ENCODE data around the gene CMSS1.

Gene CMSS1

GRCh38 chr3:99854756-99855298 is 37.2 kb downstream of the CMSS1 start:
- no peak for DNase-seq (ENCODE audit: low read depth)

- DNase-seq (ENCODE audit: low read depth), result no peak
Observed at GRCh38 chr3:99855900-99856299, 38.2 kb downstream of the CMSS1 start.

- DNase-seq (ENCODE audit: low read depth), result no peak
Observed at GRCh38 chr3:99856437-99857220, 39.0 kb downstream of the CMSS1 start.

GRCh38 chr3:99857278-99857677 is 39.6 kb downstream of the CMSS1 start:
- no peak for DNase-seq (ENCODE audit: low read depth)

GRCh38 chr3:99858469-99858868 is 40.8 kb downstream of the CMSS1 start:
- no peak for DNase-seq (ENCODE audit: low read depth)

- no peak for DNase-seq (ENCODE audit: low read depth)
Observed at GRCh38 chr3:99859825-99860224, 42.2 kb downstream of the CMSS1 start.

GRCh38 chr3:99861216-99861615 is 43.6 kb downstream of the CMSS1 start:
- no peak for DNase-seq (ENCODE audit: low read depth)

GRCh38 chr3:99862208-99862607 is 44.5 kb downstream of the CMSS1 start:
- no peak for DNase-seq (ENCODE audit: low read depth)

- no peak for DNase-seq (ENCODE audit: low read depth)
Observed at GRCh38 chr3:99863002-99863401, 45.3 kb downstream of the CMSS1 start.

GRCh38 chr3:99863588-99863987 is 45.9 kb downstream of the CMSS1 start:
- no peak for DNase-seq (ENCODE audit: low read depth)

GRCh38 chr3:99864289-99864688 is 46.6 kb downstream of the CMSS1 start:
- no peak for DNase-seq (ENCODE audit: low read depth)

- DNase-seq (ENCODE audit: low read depth), result no peak
Observed at GRCh38 chr3:99865321-99865720, 47.7 kb downstream of the CMSS1 start.

GRCh38 chr3:99866261-99866761 is 48.6 kb downstream of the CMSS1 start:
- no peak for DNase-seq (ENCODE audit: low read depth)

GRCh38 chr3:99867594-99868310 is 50.1 kb downstream of the CMSS1 start:
- DNase-seq (ENCODE audit: low read depth), result no peak

GRCh38 chr3:99868311-99868646 is 50.6 kb downstream of the CMSS1 start:
- no peak for DNase-seq (ENCODE audit: low read depth)

GRCh38 chr3:99869621-99870020 is 52.0 kb downstream of the CMSS1 start:
- no peak for DNase-seq (ENCODE audit: low read depth)

- no peak for DNase-seq (ENCODE audit: low read depth)
Observed at GRCh38 chr3:99870712-99871111, 53.0 kb downstream of the CMSS1 start.

- no peak for DNase-seq (ENCODE audit: low read depth)
Observed at GRCh38 chr3:99871231-99872045, 53.8 kb downstream of the CMSS1 start.

GRCh38 chr3:99872923-99873254 is 55.2 kb downstream of the CMSS1 start:
- no peak for DNase-seq (ENCODE audit: low read depth)

GRCh38 chr3:99873269-99874102 is 55.8 kb downstream of the CMSS1 start:
- no peak for DNase-seq (ENCODE audit: low read depth)

GRCh38 chr3:99874237-99875002 is 56.8 kb downstream of the CMSS1 start:
- no peak for DNase-seq (ENCODE audit: low read depth)
